Measurements from ENCODE around the gene MYO9A.
"Not testable (repeated sequence)": the region's sequence is repeated elsewhere in the genome, so short reads cannot be mapped to it uniquely, and the experiment has no call there.

MYO9A gene

DNA sequence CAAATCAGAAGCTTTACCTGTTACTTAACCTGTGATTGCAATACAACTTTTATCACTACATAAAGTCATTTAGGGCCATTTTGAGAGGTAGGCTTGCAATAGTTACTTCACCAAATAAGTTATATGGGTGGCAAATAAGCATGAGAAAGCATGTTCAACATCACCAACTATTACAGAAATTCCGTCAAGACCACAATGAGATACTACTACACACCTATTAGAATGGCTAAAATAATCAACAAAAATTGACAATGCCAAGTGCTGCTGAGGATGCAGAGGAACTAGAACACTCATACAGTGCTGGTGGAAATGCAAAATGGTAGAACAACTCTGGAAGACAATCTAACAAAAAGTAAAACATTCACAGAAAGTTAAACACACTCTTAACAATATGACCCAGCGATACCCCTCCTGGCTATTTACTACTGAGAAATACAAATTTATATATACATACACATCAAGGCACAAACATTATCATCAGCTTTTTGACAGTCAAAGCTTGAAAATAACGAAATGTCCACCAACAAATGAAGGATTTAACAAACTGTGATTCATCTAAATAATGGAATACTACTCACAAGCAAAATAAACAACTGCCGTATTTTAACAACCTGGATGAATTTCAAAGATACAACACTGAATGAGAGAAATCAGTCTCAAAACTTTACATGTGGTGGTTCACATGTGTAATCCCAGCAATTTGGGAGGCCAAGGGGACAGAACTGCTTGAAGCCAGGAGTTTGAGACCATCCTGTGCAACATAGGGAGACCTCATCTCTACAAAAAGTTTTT, 82.9 kb downstream of the MYO9A start:
- no peak for DNase-seq

DNA sequence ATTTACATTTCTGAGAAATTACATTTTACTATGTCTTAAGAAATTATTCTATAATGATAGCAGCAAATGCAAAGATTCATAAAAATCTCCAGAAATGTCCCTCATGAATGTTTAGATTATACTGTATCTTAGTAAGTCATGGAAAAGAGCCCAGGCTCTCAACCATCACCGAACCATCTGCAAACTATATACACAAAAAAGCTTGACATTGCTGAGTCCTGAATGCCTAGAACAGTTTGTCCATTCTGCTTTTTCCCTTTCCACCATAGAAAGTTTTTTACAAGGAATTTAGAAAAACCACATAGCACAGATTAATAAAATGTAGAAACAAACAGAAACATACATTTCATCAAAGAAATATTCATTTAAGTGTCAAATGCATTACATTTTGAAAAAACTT, 83.6 kb downstream of the MYO9A start:
- DNase-seq, result no peak

DNA sequence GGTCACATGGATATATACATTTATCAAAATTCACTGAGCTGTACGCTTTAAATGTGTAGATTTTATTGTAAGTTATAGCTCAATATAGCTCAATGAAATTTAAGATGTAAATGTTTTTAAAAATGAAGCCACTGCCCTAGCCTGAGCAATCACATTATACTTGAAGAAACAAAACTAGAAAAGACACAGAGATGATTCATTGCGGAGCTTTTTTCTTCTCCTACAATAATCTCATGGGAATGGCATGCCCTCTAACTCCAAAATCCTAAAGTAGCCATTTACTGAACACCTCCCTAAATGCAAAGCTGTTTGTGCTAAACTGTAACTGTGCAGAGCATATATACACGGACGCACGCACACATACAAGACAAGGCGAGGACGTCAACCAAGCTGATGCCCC, 84.2 kb downstream of the MYO9A start:
- no peak for DNase-seq

DNA sequence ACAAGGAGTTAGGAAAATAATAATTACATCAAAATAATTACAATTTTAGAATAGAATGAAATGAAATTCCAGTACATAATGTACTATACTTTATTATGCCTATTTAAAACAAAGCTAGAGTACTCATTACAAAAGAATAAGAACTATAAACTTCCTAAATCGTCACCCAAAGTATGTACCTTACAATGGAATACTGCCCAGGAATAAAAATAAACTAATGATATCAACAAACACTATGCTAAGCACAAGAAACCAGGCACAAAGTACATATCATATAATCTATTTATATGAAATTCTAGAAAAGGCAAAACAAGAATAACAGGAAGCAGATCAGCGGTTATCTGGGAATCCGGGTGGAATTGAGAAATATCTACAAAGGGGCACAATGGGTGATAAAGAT, 84.7 kb downstream of the MYO9A start:
- DNase-seq, result no peak

DNA sequence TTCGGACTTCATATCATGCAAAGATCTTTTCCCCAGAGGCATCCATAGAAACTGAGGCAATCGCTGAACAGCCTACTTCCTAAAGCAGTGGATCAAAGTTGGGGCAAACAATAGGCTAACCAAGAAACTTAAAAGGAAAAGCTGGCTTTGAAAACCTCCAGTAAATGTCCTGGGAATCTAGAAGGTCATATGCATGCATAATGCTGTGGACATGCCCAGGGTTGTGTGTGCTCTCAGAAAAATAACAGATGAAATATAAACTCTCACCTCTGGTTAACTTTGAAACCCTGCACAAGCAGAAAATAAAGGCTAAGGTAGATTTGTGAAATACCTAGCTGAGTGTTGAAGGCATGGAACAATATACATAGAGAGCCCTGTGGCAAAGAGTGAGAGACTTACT, 96.3 kb downstream of the MYO9A start:
- DNase-seq, result no peak

DNA sequence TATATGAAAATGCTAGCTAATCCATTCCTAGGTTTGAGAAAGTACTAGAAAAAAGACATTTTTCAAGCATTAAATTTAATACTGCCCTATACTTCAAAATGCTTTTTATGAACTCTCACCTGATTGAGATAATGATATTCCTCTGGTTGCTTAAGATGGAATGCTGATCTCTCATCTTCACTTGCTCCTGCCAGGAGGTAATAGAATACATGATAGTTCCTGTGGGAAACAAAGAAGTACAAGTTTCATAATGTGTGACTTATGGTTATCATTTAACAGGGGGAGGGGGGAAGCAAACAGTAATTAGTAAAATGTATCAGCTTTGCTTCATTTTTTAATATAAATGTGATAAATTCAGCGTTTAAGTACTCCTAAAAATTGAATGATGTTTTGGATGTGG, 97.2 kb downstream of the MYO9A start:
- DNase-seq, result no peak

DNA sequence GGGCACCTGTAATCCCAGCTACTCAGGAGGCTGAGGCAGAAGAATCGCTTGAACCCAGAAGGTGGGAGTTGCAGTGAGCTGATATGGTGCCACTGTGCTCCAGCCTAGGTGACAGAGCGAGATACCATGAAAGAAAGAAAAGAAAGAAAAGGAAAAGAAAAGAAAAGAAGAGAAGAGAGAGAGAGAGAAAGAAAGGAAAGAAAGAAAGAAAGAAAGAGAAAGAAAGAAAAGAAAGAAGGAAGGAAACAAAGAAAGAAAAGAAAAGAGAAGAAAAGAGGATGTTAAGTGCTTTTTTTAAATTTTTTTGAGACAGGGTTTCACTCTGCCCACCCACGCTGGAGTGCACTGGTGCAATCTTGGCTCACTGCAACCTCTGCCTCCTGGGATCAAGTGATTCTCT, 103.4 kb downstream of the MYO9A start:
- DNase-seq, result not testable (repeated sequence)

DNA sequence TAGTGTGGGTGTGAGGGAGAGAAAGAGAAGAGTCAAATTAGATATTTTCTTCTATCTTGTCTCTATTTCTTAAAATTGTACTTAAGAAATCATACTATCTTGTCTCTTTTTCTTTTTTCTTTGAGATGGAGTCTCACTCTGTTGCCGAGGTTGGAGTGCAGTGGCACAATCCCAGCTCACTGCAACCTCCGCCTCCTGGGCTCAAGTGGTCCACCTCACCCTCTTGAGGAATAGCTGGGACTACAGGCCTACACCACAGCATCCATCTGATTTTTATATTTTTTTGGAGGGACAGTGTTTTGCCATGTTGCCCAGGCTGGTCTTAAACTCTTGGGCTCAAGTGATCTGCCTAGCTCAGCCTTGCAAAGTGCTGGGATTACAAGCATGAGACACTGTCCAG, 104.2 kb downstream of the MYO9A start:
- DNase-seq, result no peak

DNA sequence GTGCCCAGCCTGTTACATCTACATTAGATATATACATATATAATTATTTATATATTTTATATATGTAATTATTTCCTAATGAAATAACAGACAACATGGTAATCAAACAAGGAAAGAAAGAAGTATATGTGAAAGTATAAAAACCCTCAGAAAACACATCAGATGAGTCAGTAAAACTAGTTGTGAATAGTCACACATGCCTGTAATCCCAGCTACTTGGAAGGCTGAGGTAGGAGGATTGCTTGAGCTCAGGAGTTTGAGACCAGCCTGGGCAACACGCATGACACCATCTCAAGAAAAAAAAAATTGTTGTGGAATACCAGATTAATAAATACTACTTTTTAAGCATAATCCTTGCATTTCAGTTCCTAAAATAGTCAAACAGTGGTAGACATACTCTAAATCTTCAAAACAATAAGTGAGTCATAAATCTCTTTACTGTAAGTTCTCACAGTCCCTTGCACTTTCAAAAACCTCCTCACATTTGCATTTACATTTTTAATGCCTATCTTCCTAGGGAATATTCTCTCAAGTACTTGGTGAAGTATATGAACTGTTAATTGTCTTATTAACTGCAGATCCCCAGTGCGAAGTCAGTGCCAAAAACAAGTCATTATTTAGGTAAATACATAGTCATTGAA, 106.5 kb downstream of the MYO9A start:
- DNase-seq, result no peak

DNA sequence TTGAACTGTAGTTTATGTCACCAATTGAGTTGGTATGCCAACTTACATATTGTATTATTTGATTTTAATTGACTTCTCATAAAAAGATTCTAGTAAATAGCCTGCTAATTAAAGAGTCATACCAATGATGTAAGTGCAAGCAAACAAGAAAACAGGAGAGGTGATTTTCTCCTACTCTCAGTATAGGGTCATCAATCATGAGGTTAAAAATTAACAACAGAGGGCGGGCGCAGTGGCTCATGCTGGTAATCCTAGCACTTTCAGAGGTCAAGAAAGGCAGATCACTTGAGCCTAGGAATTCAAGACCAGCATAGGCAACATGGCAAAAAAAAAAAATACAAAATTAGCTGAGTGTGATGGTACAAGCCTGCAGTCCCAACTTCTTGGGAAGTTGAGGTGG, 108.7 kb downstream of the MYO9A start:
- DNase-seq, result no peak

DNA sequence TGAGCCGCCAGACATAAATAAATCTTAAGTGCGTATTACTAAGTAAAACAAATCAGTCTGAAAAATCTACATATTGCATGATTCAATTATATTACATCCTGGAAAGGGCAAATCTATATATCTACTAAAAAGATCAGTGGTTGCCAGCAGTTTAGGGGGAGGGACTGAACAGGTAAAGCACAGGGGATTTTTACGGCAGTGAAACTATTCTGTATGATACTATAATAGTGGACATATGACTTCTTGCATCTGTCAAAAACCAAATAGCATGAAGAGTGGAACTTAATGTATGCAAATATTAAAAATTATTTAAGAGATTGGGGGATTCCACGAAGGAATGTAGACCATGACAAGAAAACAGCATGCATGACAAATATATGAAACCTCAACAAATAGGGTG, 111.6 kb downstream of the MYO9A start:
- DNase-seq, result no peak

DNA sequence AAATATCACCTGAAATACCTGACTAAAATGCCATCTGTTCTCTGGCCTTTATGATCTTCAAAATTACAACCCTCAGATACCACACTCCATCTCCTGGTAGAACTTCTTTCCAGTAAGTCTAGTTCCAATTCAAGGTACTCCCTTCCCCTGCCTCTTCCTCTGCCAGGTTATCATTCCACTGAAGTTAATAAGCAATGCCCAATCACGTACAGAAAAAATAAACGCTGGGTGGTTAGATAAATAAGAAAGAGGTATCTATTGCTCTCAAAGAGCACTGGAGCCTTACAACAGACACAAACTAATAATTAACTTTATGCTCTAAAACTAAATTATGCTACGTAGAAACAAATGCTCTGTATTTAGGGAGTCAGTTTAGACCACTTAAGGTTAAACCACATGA, 112.5 kb downstream of the MYO9A start:
- no peak for DNase-seq

DNA sequence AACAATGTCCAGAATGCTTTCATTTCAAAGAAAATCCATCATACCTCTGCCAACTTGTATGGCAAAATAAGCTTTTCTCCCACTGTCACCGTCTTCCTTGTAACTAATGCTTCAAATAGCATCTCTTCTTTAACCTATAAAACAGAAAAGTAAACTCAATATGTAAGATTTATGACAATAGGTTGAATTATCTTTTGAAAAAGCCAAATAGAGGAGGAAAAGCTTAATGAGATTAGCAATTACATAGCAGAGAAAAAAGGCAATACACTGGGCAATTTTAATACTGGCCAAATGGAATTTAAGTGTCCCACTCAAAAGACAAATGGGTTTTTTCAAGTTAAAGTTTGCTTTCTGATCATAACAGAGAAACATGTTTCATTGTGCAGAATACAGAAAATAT, 118.1 kb downstream of the MYO9A start:
- no peak for DNase-seq

DNA sequence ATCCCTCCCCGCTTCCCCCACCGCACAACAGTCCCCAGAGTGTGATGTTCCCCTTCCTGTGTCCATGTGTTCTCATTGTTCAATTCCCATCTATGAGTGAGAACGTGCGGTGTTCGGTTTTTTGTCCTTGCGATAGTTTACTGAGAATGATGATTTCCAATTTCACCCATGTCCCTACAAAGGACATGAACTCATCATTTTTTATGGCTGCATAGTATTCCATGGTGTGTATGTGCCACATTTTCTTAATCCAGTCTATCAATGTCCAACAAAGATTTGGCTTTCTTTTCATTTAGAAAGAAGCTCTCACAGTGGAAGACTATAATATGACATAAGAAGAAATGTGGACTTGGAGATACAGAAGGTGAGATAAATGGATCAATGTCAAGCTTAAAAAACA, 119.2 kb downstream of the MYO9A start:
- DNase-seq, result not testable (repeated sequence)

DNA sequence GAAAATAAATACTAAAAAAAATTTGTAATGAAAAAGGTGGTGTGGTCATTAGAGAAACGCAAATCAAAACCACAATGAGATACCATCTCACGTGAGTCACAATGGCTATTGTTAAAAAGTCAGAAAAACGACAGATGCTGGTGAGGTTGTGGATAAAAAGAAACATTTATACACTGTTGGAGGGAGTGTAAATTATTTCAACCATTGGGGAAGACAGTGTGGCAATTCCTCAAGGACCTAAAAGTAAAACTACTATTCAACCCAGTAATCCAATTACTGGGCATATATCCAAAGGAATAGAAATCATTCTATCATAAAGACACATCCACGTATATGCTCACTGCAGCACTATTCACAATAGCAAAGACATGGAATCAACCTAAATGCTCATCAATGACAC, 120.3 kb downstream of the MYO9A start:
- DNase-seq, result no peak

DNA sequence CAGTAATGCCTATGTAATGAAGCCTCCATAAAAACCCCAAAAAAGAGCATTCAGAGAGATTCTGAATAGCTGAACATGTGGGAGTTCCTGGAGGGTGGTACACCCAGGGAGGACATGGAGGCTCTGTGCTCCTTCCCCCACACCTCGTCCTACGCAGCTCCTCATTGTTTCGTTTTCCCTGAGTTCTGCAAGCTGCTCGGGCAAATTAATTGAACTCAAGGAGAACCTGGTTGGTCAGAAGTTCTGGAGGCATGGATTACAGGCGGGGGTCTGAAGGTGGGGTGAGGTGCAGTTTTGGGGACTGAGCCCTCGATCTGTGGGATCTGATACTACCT, 142.2 kb downstream of the MYO9A start:
- DNase-seq, result no peak

DNA sequence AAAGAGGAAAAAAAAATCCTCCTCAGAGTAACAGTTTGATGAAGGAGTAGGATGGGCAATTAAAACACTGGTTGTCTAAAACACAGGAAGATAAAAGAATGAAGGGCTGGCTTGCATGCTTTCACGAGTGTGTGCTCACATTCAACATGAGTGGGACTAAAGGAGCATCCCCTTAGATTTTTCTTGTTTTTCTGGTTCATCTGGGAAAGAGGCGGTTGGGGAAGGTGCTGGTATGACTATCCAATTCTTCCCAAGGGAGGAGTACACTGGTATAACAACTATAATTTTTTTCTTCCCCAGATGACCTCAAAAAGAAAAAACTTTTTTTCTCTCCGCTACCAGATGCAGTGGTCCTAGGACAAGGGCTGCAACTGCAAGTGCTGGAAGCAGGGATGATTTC, 143.7 kb downstream of the MYO9A start:
- DNase-seq, result no peak

DNA sequence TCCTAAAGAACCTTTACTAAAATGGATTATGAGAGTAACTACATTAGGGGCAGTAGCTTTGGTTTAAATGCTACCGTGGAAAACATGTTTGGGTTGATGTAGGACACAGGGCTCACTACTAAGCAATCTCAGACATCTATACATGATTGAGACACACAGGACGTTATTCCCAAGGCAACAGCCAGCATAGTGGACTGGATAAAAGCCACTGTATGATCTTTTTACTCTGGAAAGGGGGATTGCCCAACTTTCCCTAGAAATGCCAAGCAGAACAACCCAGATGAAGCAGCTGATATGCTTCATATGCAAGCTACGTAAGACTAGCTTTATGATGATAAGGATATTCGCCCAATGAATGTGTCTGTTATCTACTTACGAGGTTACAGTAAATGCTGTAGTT, 144.6 kb downstream of the MYO9A start:
- DNase-seq, result no peak

DNA sequence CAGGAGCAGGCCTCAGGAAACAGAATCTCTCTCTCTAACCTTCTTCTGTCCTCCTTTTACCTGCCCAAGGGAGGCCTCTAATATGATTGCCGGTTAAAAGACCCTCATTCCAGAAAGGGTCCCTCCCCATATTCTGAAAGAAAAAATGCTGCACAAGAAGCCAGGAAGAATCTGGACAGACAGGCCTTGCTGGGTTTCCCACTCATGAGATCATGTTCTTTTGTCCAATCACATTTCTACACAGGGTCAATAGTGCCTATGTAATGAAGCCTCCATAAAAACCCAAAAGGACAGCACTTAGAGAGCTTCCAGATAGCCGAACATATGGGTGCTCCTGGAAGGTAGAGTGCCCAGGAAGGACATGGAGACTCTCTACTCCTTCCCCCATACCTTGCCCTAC, 146.0 kb downstream of the MYO9A start:
- no peak for DNase-seq

DNA sequence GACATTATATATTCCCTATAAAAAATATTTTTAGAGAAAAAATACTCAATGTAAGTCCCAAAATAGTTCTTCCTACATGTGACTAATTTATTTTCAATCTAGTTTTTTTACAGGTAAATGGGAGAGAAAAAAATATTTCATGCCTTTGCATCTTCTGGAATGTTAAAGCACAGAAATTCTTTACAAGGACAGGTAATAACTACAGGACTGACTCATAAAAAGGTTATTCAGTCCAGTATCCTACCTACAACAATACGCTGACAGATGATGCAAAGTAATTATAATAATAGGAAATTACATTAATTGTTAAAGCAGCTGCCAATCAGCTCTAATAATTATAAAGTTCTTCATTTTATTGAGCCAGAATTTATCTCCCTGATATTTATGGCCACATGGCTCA, 147.5 kb downstream of the MYO9A start:
- DNase-seq, result no peak

DNA sequence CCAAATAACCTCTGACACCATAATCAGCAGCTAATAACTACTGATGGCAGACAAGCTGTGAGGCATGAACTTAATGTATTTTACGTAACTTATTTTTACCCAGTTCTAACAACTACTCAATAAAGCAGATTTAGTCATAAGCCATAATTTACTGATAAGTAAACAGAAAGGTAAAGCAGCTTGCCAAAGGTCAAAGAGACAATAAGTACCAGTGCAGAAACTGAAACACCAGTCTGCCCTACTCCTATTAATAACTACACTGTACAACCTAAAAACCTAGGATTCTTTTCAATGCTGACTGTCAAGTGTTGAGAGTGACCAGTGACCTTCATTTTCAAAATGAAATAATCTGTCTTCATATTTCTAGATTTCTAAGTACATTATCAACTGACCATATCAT, 155.4 kb downstream of the MYO9A start:
- no peak for DNase-seq

DNA sequence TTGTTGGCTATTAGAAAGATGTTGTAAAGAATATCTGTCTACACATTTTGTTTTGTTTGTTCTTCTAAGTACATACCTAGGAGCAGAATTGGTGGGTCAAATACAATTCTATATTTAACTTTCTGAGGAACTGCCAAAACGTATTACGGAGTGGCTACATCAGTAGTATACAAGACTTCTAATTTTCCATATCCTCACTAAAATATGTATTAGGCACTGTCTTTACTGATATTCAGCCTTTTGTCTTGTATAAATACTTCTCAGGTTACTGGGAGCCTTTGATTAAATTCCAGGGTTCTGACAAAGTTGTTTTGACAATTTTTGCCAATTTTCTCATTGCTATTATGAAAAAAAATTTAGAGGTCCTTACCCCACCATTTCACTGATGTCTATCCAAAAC, 160.9 kb downstream of the MYO9A start:
- no peak for DNase-seq

DNA sequence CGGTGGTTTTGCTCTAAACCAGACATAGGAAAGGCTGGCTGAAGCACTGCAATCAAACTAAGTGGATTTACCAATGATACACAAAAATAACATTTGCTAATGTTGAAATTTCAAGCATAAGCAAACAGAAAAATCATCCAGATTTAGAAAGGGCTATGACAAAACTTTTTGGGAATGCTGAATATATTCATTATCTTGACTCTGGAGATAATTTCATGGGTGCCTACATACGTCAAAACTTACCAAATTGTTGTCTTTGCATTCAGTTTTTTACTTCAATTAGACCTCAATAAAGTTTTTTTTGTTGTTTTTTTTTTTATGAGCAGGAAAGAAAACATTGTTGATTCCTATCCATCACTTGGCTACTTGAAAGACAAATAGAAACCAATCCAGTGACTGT, 166.8 kb downstream of the MYO9A start:
- DNase-seq, result no peak

DNA sequence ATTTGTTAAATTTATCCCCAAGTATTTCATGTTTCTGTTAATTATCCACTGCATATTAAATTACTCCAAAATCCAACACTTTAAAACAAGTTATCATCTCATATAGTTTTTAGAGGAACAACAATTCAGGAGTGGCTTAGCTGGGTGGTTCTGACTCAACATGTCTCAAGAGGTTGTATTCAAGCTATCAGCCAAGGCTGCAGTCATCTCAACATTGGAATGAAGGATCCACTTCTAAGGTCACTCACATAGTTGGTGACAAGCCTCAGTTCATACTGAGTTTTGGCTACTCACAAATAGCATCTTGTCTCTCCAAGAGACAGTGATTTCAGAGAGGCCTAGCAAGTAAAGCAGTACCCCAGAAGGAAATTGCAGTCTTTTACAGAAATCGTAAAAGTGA, 172.9 kb downstream of the MYO9A start:
- DNase-seq, result no peak

DNA sequence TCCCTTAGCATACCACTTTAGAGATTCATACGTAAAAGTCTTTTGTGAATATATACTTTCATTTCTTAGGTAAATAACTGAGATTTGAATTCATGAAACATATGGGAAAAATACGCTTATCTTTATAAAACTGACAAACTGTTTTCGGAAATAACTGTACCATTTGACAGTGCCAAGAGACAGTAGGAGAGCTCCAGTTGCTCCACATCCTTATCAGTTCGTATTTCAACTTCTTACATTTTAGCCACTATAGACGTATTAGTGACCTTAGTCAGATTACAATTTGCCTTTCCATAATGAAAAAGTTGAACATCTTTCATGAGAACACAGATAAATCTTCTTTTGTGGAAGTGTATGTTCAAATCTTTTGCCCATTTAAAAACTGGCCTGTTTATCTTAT, 174.1 kb downstream of the MYO9A start:
- no peak for DNase-seq

Measured in stimulated activated naive CD4-positive, alpha-beta T cell treated with Interleukin-2 at 50 U/mL for 16 hours (primary cell).